ENCODE measurements around the gene CYP26C1.

CYP26C1 gene

GRCh38 chr10:93064874-93065660 is 4.5 kb downstream of the CYP26C1 start:
- DNase-seq (ENCODE audit: low read depth) = no peak

GRCh38 chr10:93065675-93066543 is 5.3 kb downstream of the CYP26C1 start:
- DNase-seq (ENCODE audit: low read depth) = peak; percentile 33

GRCh38 chr10:93066544-93066913 is 5.9 kb downstream of the CYP26C1 start:
- no peak for DNase-seq (ENCODE audit: low read depth)

- no peak for DNase-seq (ENCODE audit: low read depth)
Observed at GRCh38 chr10:93067443-93068365, 7.1 kb downstream of the CYP26C1 start.

- DNase-seq (ENCODE audit: low read depth) = peak; percentile 46
Observed at GRCh38 chr10:93068411-93069244, 8.0 kb downstream of the CYP26C1 start.

GRCh38 chr10:93069245-93069561 is 8.6 kb downstream of the CYP26C1 start:
- no peak for DNase-seq (ENCODE audit: low read depth)

GRCh38 chr10:93070378-93071176 is 10.0 kb downstream of the CYP26C1 start:
- no peak for DNase-seq (ENCODE audit: low read depth)

GRCh38 chr10:93071177-93071472 is 10.5 kb downstream of the CYP26C1 start:
- DNase-seq (ENCODE audit: low read depth) = no peak

- DNase-seq (ENCODE audit: low read depth) = no peak
Observed at GRCh38 chr10:93071674-93072224, 11.2 kb downstream of the CYP26C1 start.

- no peak for DNase-seq (ENCODE audit: low read depth)
Observed at GRCh38 chr10:93072225-93072712, 11.7 kb downstream of the CYP26C1 start.

GRCh38 chr10:93072713-93073538 is 12.3 kb downstream of the CYP26C1 start:
- DNase-seq (ENCODE audit: low read depth) = no peak

- DNase-seq (ENCODE audit: low read depth) = no peak
Observed at GRCh38 chr10:93073539-93074146, 13.0 kb downstream of the CYP26C1 start, which contains the start of gene CYP26A1. Gene CYP26A1, plus strand, starts transcription at chr10:93073893. Its CDS starts 42 bp downstream, at chr10:93073935.

GRCh38 chr10:93074147-93074596 is 13.6 kb downstream of the CYP26C1 start:
- peak; percentile 35 for DNase-seq (ENCODE audit: low read depth)

- no peak for DNase-seq (ENCODE audit: low read depth)
Observed at GRCh38 chr10:93074597-93075368, 14.2 kb downstream of the CYP26C1 start.

- DNase-seq (ENCODE audit: low read depth) = no peak
Observed at GRCh38 chr10:93075369-93076221, 15.0 kb downstream of the CYP26C1 start.

GRCh38 chr10:93076871-93077270 is 16.3 kb downstream of the CYP26C1 start:
- peak; percentile 77 for DNase-seq (ENCODE audit: low read depth)

GRCh38 chr10:93077860-93078337 is 17.3 kb downstream of the CYP26C1 start:
- DNase-seq (ENCODE audit: low read depth) = no peak

All from EH (cell line).